ENCODE measurements around the gene KIAA0753. TPM values are rescaled to one million over a fixed set of nuclear protein-coding genes. Genes with fewer than 3 reads are reported as not detected.

KIAA0753 gene
- total RNA-seq, 1 experiment from 2014 or later, result 14.7 TPM

- H3K27ac ChIP-seq, result no peak overlapping the region
- peak; percentile 46 to 58 for DNase-seq (ENCODE audit: low read depth in 1 of 2, low spot score in 2 of 2)
- H3K36me3 ChIP-seq, result no peaks in the 10 kb centered on the region
- H3K4me3 ChIP-seq, result no peak overlapping the region
- H3K9me3 ChIP-seq (replicated peaks), result no peaks in the 10 kb centered on the region
- H3K4me1 ChIP-seq (replicated peaks), result peaks cover 7% of the 10 kb centered on the region; the same call in 1 of the 2 replicates
- no peaks in the 10 kb centered on the region; the same call in none of the 2 replicates for H3K27me3 ChIP-seq (replicated peaks)
Measured at GRCh38 chr17:6677158-6677831, 36.8 kb upstream of the KIAA0753 start.

GRCh38 chr17:6676802-6677157 lies 36.3 kb upstream of the KIAA0753 start:
- no peak overlapping the region for H3K4me3 ChIP-seq
- no peak for DNase-seq (ENCODE audit: low read depth in 1 of 2, low spot score in 2 of 2)
- no peaks in the 10 kb centered on the region for H3K36me3 ChIP-seq
- H3K27ac ChIP-seq, result no peak overlapping the region
- no peaks in the 10 kb centered on the region; the same call in none of the 2 replicates for H3K27me3 ChIP-seq (replicated peaks)
- H3K9me3 ChIP-seq (replicated peaks), result no peaks in the 10 kb centered on the region
- peaks cover 7% of the 10 kb centered on the region; the same call in 1 of the 2 replicates for H3K4me1 ChIP-seq (replicated peaks)

GRCh38 chr17:6675201-6675825 lies 34.8 kb upstream of the KIAA0753 start:
- Histone ChIP-seq H3K4me3 (no peak overlapping the region), H3K9me3 (replicated peaks) (no peaks in the 10 kb centered on the region), H3K27me3 (replicated peaks) (no peaks in the 10 kb centered on the region; the same call in none of the 2 replicates), H3K4me1 (replicated peaks) (peaks cover 7% of the 10 kb centered on the region; the same call in 1 of the 2 replicates), H3K27ac (no peak overlapping the region), H3K36me3 (no peaks in the 10 kb centered on the region)
- no peak for DNase-seq (ENCODE audit: low read depth in 1 of 2, low spot score in 2 of 2)

- no peak for DNase-seq (ENCODE audit: low read depth in 1 of 2, low spot score in 2 of 2)
- H3K27me3 ChIP-seq (replicated peaks), result no peaks in the 10 kb centered on the region; the same call in 1 of the 2 replicates
Measured at GRCh38 chr17:6674586-6674985, 34.1 kb upstream of the KIAA0753 start.

GRCh38 chr17:6671431-6671830 lies 30.9 kb upstream of the KIAA0753 start:
- Histone ChIP-seq H3K4me3 (no peak overlapping the region), H3K36me3 (no peaks in the 10 kb centered on the region), H3K27me3 (replicated peaks) (no peaks in the 10 kb centered on the region), H3K4me1 (replicated peaks) (no peaks in the 10 kb centered on the region), H3K27ac (no peak overlapping the region), H3K9me3 (replicated peaks) (no peaks in the 10 kb centered on the region)
- DNase-seq (ENCODE audit: low read depth in 1 of 2, low spot score in 2 of 2), result no peak

More at GRCh38 chr17:6674586-6674985, 34.1 kb upstream of the KIAA0753 start:
- Histone ChIP-seq H3K4me1 (replicated peaks) (peaks cover 7% of the 10 kb centered on the region; the same call in 1 of the 2 replicates), H3K4me3 (no peak overlapping the region), H3K27ac (no peak overlapping the region), H3K9me3 (replicated peaks) (no peaks in the 10 kb centered on the region), H3K36me3 (no peaks in the 10 kb centered on the region)

GRCh38 chr17:6670999-6671398 lies 30.5 kb upstream of the KIAA0753 start:
- Histone ChIP-seq H3K4me3 (no peak overlapping the region), H3K9me3 (replicated peaks) (no peaks in the 10 kb centered on the region), H3K36me3 (no peaks in the 10 kb centered on the region), H3K4me1 (replicated peaks) (no peaks in the 10 kb centered on the region), H3K27me3 (replicated peaks) (no peaks in the 10 kb centered on the region), H3K27ac (no peak overlapping the region)
- DNase-seq (ENCODE audit: low read depth in 1 of 2, low spot score in 2 of 2), result no peak

- H3K27me3 ChIP-seq (replicated peaks), result no peaks in the 10 kb centered on the region
- no peak for DNase-seq (ENCODE audit: low read depth in 1 of 2, low spot score in 2 of 2)
- H3K36me3 ChIP-seq, result no peaks in the 10 kb centered on the region
- H3K9me3 ChIP-seq (replicated peaks), result no peaks in the 10 kb centered on the region
- H3K4me1 ChIP-seq (replicated peaks), result no peaks in the 10 kb centered on the region
- H3K27ac ChIP-seq, result no peak overlapping the region
- H3K4me3 ChIP-seq, result no peak overlapping the region
Measured at GRCh38 chr17:6670571-6670970, 30.1 kb upstream of the KIAA0753 start.

- Histone ChIP-seq H3K36me3 (no peaks in the 10 kb centered on the region), H3K9me3 (replicated peaks) (no peaks in the 10 kb centered on the region), H3K4me1 (replicated peaks) (no peaks in the 10 kb centered on the region), H3K4me3 (no peak overlapping the region), H3K27me3 (replicated peaks) (no peaks in the 10 kb centered on the region), H3K27ac (no peak overlapping the region)
- DNase-seq (ENCODE audit: low read depth in 1 of 2, low spot score in 2 of 2), result no peak
Measured at GRCh38 chr17:6669479-6670212, 29.1 kb upstream of the KIAA0753 start.

GRCh38 chr17:6668727-6669425 lies 28.4 kb upstream of the KIAA0753 start:
- Histone ChIP-seq H3K36me3 (no peaks in the 10 kb centered on the region), H3K4me1 (replicated peaks) (no peaks in the 10 kb centered on the region), H3K4me3 (no peak overlapping the region), H3K9me3 (replicated peaks) (no peaks in the 10 kb centered on the region), H3K27me3 (replicated peaks) (no peaks in the 10 kb centered on the region), H3K27ac (no peak overlapping the region)
- DNase-seq (ENCODE audit: low read depth in 1 of 2, low spot score in 2 of 2), result no peak

- no peak for DNase-seq (ENCODE audit: low read depth in 1 of 2, low spot score in 2 of 2)
- Histone ChIP-seq H3K4me3 (no peak overlapping the region), H3K27ac (no peak overlapping the region), H3K9me3 (replicated peaks) (no peaks in the 10 kb centered on the region), H3K36me3 (no peaks in the 10 kb centered on the region), H3K4me1 (replicated peaks) (no peaks in the 10 kb centered on the region), H3K27me3 (replicated peaks) (no peaks in the 10 kb centered on the region)
Measured at GRCh38 chr17:6668219-6668618, 27.7 kb upstream of the KIAA0753 start.

GRCh38 chr17:6667516-6667915 lies 27.0 kb upstream of the KIAA0753 start:
- H3K36me3 ChIP-seq, result no peaks in the 10 kb centered on the region
- H3K9me3 ChIP-seq (replicated peaks), result no peaks in the 10 kb centered on the region
- H3K4me3 ChIP-seq, result no peak overlapping the region
- no peak for DNase-seq (ENCODE audit: low read depth in 1 of 2, low spot score in 2 of 2)
- H3K27me3 ChIP-seq (replicated peaks), result peaks cover 6% of the 10 kb centered on the region
- no peak overlapping the region for H3K27ac ChIP-seq
- no peaks in the 10 kb centered on the region for H3K4me1 ChIP-seq (replicated peaks)

- H3K4me3 ChIP-seq, result no peak overlapping the region
- H3K27me3 ChIP-seq (replicated peaks), result peaks cover 14% of the 10 kb centered on the region
- H3K36me3 ChIP-seq, result no peaks in the 10 kb centered on the region
- DNase-seq (ENCODE audit: low read depth in 1 of 2, low spot score in 2 of 2), result no peak
- no peaks in the 10 kb centered on the region for H3K9me3 ChIP-seq (replicated peaks)
- H3K4me1 ChIP-seq (replicated peaks), result no peaks in the 10 kb centered on the region
- no peak overlapping the region for H3K27ac ChIP-seq
Measured at GRCh38 chr17:6666557-6666956, 26.0 kb upstream of the KIAA0753 start.

GRCh38 chr17:6666077-6666521 lies 25.6 kb upstream of the KIAA0753 start:
- no peaks in the 10 kb centered on the region for H3K9me3 ChIP-seq (replicated peaks)
- no peak overlapping the region for H3K4me3 ChIP-seq
- DNase-seq (ENCODE audit: low read depth in 1 of 2, low spot score in 2 of 2), result peak; percentile 66 to 73
- no peak overlapping the region for H3K27ac ChIP-seq
- no peaks in the 10 kb centered on the region for H3K4me1 ChIP-seq (replicated peaks)
- no peaks in the 10 kb centered on the region for H3K36me3 ChIP-seq
- H3K27me3 ChIP-seq (replicated peaks), result peaks cover 17% of the 10 kb centered on the region

Measured in SJSA1 (cell line).